Fibroblast of villous mesenchyme (primary cell): Measurements from ENCODE around the gene HYAL3. TPM values are rescaled to one million over a fixed set of nuclear protein-coding genes. Genes with fewer than 3 reads are reported as not detected.

Source experiments
- DNase-seq: peaks from one replicate; pipeline ENCODE4 v3.0.0-alpha.2; 2010; ENCODE audit warnings: low read depth
- H3K4me3 ChIP-seq: 2 replicates; pipeline ENCODE4 v1.5.1; 2011; ENCODE audit warnings: low read depth, mild to moderate bottlenecking, low read length
- CTCF ChIP-seq: IDR thresholded peaks from 2 replicates; pipeline ENCODE4 v1.5.1; 2012; ENCODE audit warnings: low read depth, mild to moderate bottlenecking, low read length; ENCODE audit not compliant: insufficient read depth
- total RNA-seq: library from RNA; depleted of rRNA; stranded (reverse); fragments of >200 nt; gene quantifications from 2 replicates; pipeline ENCODE4 v1.2.3, GENCODE V29; 2012

The HYAL3 gene
- total RNA-seq, 1 donor: 6.5 TPM

- TF ChIP-seq CTCF: no peak
- DNase-seq: no peak
- H3K4me3 ChIP-seq: peak overlapping the region; percentile 68
Observed at GRCh38 chr3:50319894-50320625, 20.9 kb upstream of the HYAL3 start.

GRCh38 chr3:50319181-50319893 lies 20.1 kb upstream of the HYAL3 start:
- DNase-seq: no peak
- H3K4me3 ChIP-seq: no peak overlapping the region
- TF ChIP-seq CTCF: no peak

- DNase-seq: no peak
- H3K4me3 ChIP-seq: no peak overlapping the region
- TF ChIP-seq CTCF: no peak
Observed at GRCh38 chr3:50318615-50319014, 19.4 kb upstream of the HYAL3 start.

GRCh38 chr3:50318163-50318562 lies 19.0 kb upstream of the HYAL3 start:
- no peak for TF ChIP-seq CTCF
- no peak overlapping the region for H3K4me3 ChIP-seq
- DNase-seq: no peak

GRCh38 chr3:50317300-50317699 lies 18.1 kb upstream of the HYAL3 start:
- no peak for DNase-seq
- no peak for TF ChIP-seq CTCF
- no peak overlapping the region for H3K4me3 ChIP-seq

- DNase-seq: peak; percentile 53
- TF ChIP-seq CTCF: no peak
- H3K4me3 ChIP-seq: no peak overlapping the region
Observed at GRCh38 chr3:50316657-50317242, 17.5 kb upstream of the HYAL3 start.
